ENCODE data around the gene L3MBTL3.

L3MBTL3 gene

GRCh38 chr6:130128326-130128725 lies 109.9 kb downstream of the L3MBTL3 start:
- no CpG with 5 or more reads among the region's 5 CpGs for WGBS, 2 donors (ENCODE audit: extremely low coverage in 2 of 2, insufficient read length in 2 of 2, insufficient replicate concordance in 1 of 2)
- no peak overlapping the region for H3K18ac ChIP-seq (ENCODE audit: low read length)

GRCh38 chr6:130129762-130130246 lies 111.4 kb downstream of the L3MBTL3 start:
- H3K36me3 ChIP-seq (replicated peaks in 1 of 2; ENCODE audit: control insufficient read depth in 2 of 2, insufficient read depth in 2 of 2, low read length in 2 of 2), result peaks cover 0 to 2% of the 10 kb centered on the region in 2 donors
- WGBS, 2 donors (ENCODE audit: extremely low coverage in 2 of 2, insufficient read length in 2 of 2, insufficient replicate concordance in 1 of 2), result no CpG with 5 or more reads among the region's 6 CpGs

More at GRCh38 chr6:130128326-130128725, 109.9 kb downstream of the L3MBTL3 start:
- Histone ChIP-seq H3K27me3 (ENCODE audit: control insufficient read depth in 3 of 3, insufficient read depth in 3 of 3, low read depth in 1 of 3, low read length in 3 of 3) (no peaks in the 10 kb centered on the region), H2AK5ac (ENCODE audit: low read depth, low read length) (no peak overlapping the region), H3K79me1 (ENCODE audit: low read depth, low read length) (no peaks in the 10 kb centered on the region), H3K4me3 (ENCODE audit: low read length in 2 of 2) (no peak overlapping the region), H3K4ac (ENCODE audit: low read length) (no peak overlapping the region), H2BK15ac (ENCODE audit: low read length) (no peak overlapping the region), H2AFZ (ENCODE audit: low read length) (no peak overlapping the region), H3K23ac (ENCODE audit: low read depth, low read length, poor library complexity) (no peak overlapping the region), H3K36me3 (replicated peaks in 1 of 2; ENCODE audit: control insufficient read depth in 2 of 2, insufficient read depth in 2 of 2, low read length in 2 of 2) (no peaks in the 10 kb centered on the region), H2BK12ac (ENCODE audit: low read length) (no peak overlapping the region), H3K27ac (replicated peaks; ENCODE audit: low read length) (no peak overlapping the region), H3K9me3 (replicated peaks in 1 of 2; ENCODE audit: control insufficient read depth in 2 of 2, insufficient read depth in 1 of 2, low read depth in 1 of 2, low read length in 2 of 2) (no peaks in the 10 kb centered on the region), H4K8ac (ENCODE audit: low read depth, low read length) (no peak overlapping the region), H3K4me2 (ENCODE audit: insufficient read depth, low read length, poor library complexity, severe bottlenecking) (no peak overlapping the region), H3K9ac (ENCODE audit: low read depth, low read length, poor library complexity) (no peak overlapping the region), H2BK120ac (ENCODE audit: low read depth, low read length) (no peak overlapping the region), H3K14ac (ENCODE audit: low read length) (no peak overlapping the region), H4K91ac (ENCODE audit: low read depth, low read length, poor library complexity) (no peak overlapping the region), H3K4me1 (ENCODE audit: control insufficient read depth in 2 of 2, insufficient read depth in 1 of 2, low read depth in 1 of 2, low read length in 2 of 2) (peaks cover 0 to 5% of the 10 kb centered on the region in 2 donors), H2BK5ac (ENCODE audit: low read length) (no peak overlapping the region)
- no peak for DNase-seq (ENCODE audit: low spot score)

DNA sequence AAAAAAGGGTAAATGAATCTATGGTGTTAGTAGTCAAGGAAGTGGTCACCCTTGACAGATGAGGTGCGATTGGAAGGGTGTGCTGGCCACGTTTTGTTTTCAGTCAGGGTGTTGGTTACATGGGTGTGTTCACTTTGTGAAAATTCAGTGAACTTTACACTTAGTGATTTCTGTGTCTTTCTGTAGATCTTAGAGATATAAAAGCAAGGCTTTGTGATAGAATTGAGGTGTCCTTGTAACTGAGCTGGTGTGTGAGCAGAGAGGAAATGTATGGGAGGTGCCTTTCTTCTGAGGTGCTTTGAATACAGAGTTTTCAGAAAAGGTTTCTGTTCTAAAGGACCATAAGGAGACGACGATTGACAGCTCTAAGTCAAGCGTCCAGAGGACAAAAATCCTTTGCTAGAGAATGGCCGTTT lies 113.9 kb downstream of the L3MBTL3 start:
- no peak overlapping the region for H3K4ac ChIP-seq (ENCODE audit: low read length)
- H2BK12ac ChIP-seq (ENCODE audit: low read length), result no peak overlapping the region
- H3K23ac ChIP-seq (ENCODE audit: low read depth, low read length, poor library complexity), result no peak overlapping the region
- H2AK5ac ChIP-seq (ENCODE audit: low read depth, low read length), result no peak overlapping the region
- no peaks in the 10 kb centered on the region for H3K9me3 ChIP-seq (replicated peaks in 1 of 2; ENCODE audit: control insufficient read depth in 2 of 2, insufficient read depth in 1 of 2, low read depth in 1 of 2, low read length in 2 of 2)
- H3K4me3 ChIP-seq (ENCODE audit: low read length in 2 of 2), result no peak overlapping the region
- no peak overlapping the region for H4K8ac ChIP-seq (ENCODE audit: low read depth, low read length)
- H2BK15ac ChIP-seq (ENCODE audit: low read length), result no peak overlapping the region
- no peaks in the 10 kb centered on the region for H3K79me1 ChIP-seq (ENCODE audit: low read depth, low read length)
- no peak overlapping the region for H2BK120ac ChIP-seq (ENCODE audit: low read depth, low read length)
- H3K18ac ChIP-seq (ENCODE audit: low read length), result no peak overlapping the region
- H3K4me2 ChIP-seq (ENCODE audit: insufficient read depth, low read length, poor library complexity, severe bottlenecking), result no peak overlapping the region
- DNase-seq (ENCODE audit: low spot score), result no peak
- H3K27ac ChIP-seq (replicated peaks; ENCODE audit: low read length), result no peak overlapping the region
- H4K91ac ChIP-seq (ENCODE audit: low read depth, low read length, poor library complexity), result no peak overlapping the region
- H3K27me3 ChIP-seq (ENCODE audit: control insufficient read depth in 3 of 3, insufficient read depth in 3 of 3, low read depth in 1 of 3, low read length in 3 of 3), result no peaks in the 10 kb centered on the region
- H3K36me3 ChIP-seq (replicated peaks in 1 of 2; ENCODE audit: control insufficient read depth in 2 of 2, insufficient read depth in 2 of 2, low read length in 2 of 2), result peaks cover 0 to 2% of the 10 kb centered on the region in 2 donors
- no peak overlapping the region for H2BK5ac ChIP-seq (ENCODE audit: low read length)
- H3K4me1 ChIP-seq (ENCODE audit: control insufficient read depth in 2 of 2, insufficient read depth in 1 of 2, low read depth in 1 of 2, low read length in 2 of 2), result peaks cover 0 to 3% of the 10 kb centered on the region in 2 donors
- no peak overlapping the region for H3K14ac ChIP-seq (ENCODE audit: low read length)
- no CpG with 5 or more reads among the region's 6 CpGs for WGBS, 2 donors (ENCODE audit: extremely low coverage in 2 of 2, insufficient read length in 2 of 2, insufficient replicate concordance in 1 of 2)
- no peak overlapping the region for H2AFZ ChIP-seq (ENCODE audit: low read length)
- no peak overlapping the region for H3K9ac ChIP-seq (ENCODE audit: low read depth, low read length, poor library complexity)

More at GRCh38 chr6:130129762-130130246, 111.4 kb downstream of the L3MBTL3 start:
- no peak overlapping the region for H4K91ac ChIP-seq (ENCODE audit: low read depth, low read length, poor library complexity)
- no peak for DNase-seq (ENCODE audit: low spot score)
- no peak overlapping the region for H2AFZ ChIP-seq (ENCODE audit: low read length)
- no peak overlapping the region for H2BK15ac ChIP-seq (ENCODE audit: low read length)
- no peaks in the 10 kb centered on the region for H3K27me3 ChIP-seq (ENCODE audit: control insufficient read depth in 3 of 3, insufficient read depth in 3 of 3, low read depth in 1 of 3, low read length in 3 of 3)
- no peak overlapping the region for H4K8ac ChIP-seq (ENCODE audit: low read depth, low read length)
- no peaks in the 10 kb centered on the region for H3K9me3 ChIP-seq (replicated peaks in 1 of 2; ENCODE audit: control insufficient read depth in 2 of 2, insufficient read depth in 1 of 2, low read depth in 1 of 2, low read length in 2 of 2)
- H3K4ac ChIP-seq (ENCODE audit: low read length), result no peak overlapping the region
- H3K18ac ChIP-seq (ENCODE audit: low read length), result no peak overlapping the region
- H3K4me1 ChIP-seq (ENCODE audit: control insufficient read depth in 2 of 2, insufficient read depth in 1 of 2, low read depth in 1 of 2, low read length in 2 of 2), result peaks cover 0 to 3% of the 10 kb centered on the region in 2 donors
- no peak overlapping the region for H3K23ac ChIP-seq (ENCODE audit: low read depth, low read length, poor library complexity)
- no peak overlapping the region for H3K27ac ChIP-seq (replicated peaks; ENCODE audit: low read length)
- no peak overlapping the region for H2BK12ac ChIP-seq (ENCODE audit: low read length)
- H2BK120ac ChIP-seq (ENCODE audit: low read depth, low read length), result no peak overlapping the region
- H3K9ac ChIP-seq (ENCODE audit: low read depth, low read length, poor library complexity), result no peak overlapping the region
- H3K79me1 ChIP-seq (ENCODE audit: low read depth, low read length), result no peaks in the 10 kb centered on the region
- H2BK5ac ChIP-seq (ENCODE audit: low read length), result no peak overlapping the region
- no peak overlapping the region for H3K4me2 ChIP-seq (ENCODE audit: insufficient read depth, low read length, poor library complexity, severe bottlenecking)
- H3K4me3 ChIP-seq (ENCODE audit: low read length in 2 of 2), result no peak overlapping the region
- H2AK5ac ChIP-seq (ENCODE audit: low read depth, low read length), result no peak overlapping the region
- no peak overlapping the region for H3K14ac ChIP-seq (ENCODE audit: low read length)

DNA sequence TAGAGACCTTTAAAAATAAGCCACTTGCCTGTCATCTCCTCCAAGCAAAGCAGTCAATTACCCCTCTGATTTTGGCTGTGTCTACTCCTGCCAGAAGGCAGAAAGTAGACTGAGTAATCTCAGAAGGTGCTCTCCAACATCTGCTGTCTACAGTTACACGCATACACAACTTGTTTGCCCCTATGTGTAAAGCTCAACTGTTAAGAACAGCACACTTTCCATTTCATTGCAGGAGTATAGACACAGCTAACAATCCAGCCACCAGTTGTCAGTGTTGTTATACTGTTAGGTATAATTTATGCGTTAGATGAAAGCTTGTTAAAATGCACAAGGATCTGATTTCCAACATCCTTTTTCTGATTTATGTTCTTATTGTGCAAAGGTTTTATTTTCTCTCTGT lies 116.2 kb downstream of the L3MBTL3 start:
- H2BK5ac ChIP-seq (ENCODE audit: low read length), result no peak overlapping the region

More for the DNA sequence above, 116.2 kb downstream of the L3MBTL3 start:
- H3K14ac ChIP-seq (ENCODE audit: low read length), result no peak overlapping the region
- no peak overlapping the region for H3K23ac ChIP-seq (ENCODE audit: low read depth, low read length, poor library complexity)
- H3K9ac ChIP-seq (ENCODE audit: low read depth, low read length, poor library complexity), result no peak overlapping the region
- H2BK120ac ChIP-seq (ENCODE audit: low read depth, low read length), result no peak overlapping the region
- H3K4me3 ChIP-seq (ENCODE audit: low read length in 2 of 2), result no peak overlapping the region
- H2BK12ac ChIP-seq (ENCODE audit: low read length), result no peak overlapping the region
- peaks cover 0 to 3% of the 10 kb centered on the region in 2 donors for H3K4me1 ChIP-seq (ENCODE audit: control insufficient read depth in 2 of 2, insufficient read depth in 1 of 2, low read depth in 1 of 2, low read length in 2 of 2)
- no peak overlapping the region for H2BK15ac ChIP-seq (ENCODE audit: low read length)
- H3K9me3 ChIP-seq (replicated peaks in 1 of 2; ENCODE audit: control insufficient read depth in 2 of 2, insufficient read depth in 1 of 2, low read depth in 1 of 2, low read length in 2 of 2), result no peaks in the 10 kb centered on the region
- no peaks in the 10 kb centered on the region for H3K79me1 ChIP-seq (ENCODE audit: low read depth, low read length)
- H3K27ac ChIP-seq (replicated peaks; ENCODE audit: low read length), result no peak overlapping the region
- no peak overlapping the region for H4K91ac ChIP-seq (ENCODE audit: low read depth, low read length, poor library complexity)
- no CpG with 5 or more reads among the region's 2 CpGs for WGBS, 2 donors (ENCODE audit: extremely low coverage in 2 of 2, insufficient read length in 2 of 2, insufficient replicate concordance in 1 of 2)
- H2AK5ac ChIP-seq (ENCODE audit: low read depth, low read length), result no peak overlapping the region
- no peak overlapping the region for H3K4me2 ChIP-seq (ENCODE audit: insufficient read depth, low read length, poor library complexity, severe bottlenecking)
- peaks cover 0 to 2% of the 10 kb centered on the region in 2 donors for H3K36me3 ChIP-seq (replicated peaks in 1 of 2; ENCODE audit: control insufficient read depth in 2 of 2, insufficient read depth in 2 of 2, low read length in 2 of 2)
- no peak overlapping the region for H3K4ac ChIP-seq (ENCODE audit: low read length)
- H3K18ac ChIP-seq (ENCODE audit: low read length), result no peak overlapping the region
- H3K27me3 ChIP-seq (ENCODE audit: control insufficient read depth in 3 of 3, insufficient read depth in 3 of 3, low read depth in 1 of 3, low read length in 3 of 3), result no peaks in the 10 kb centered on the region
- no peak overlapping the region for H4K8ac ChIP-seq (ENCODE audit: low read depth, low read length)
- DNase-seq (ENCODE audit: low spot score), result no peak
- no peak overlapping the region for H2AFZ ChIP-seq (ENCODE audit: low read length)

Measured in neuronal stem cell (in vitro differentiated cells).